HG03439 (cell line): ENCODE measurements around the gene KCNG2.
"Not testable (repeated sequence)": the region's sequence is repeated elsewhere in the genome, so short reads cannot be mapped to it uniquely, and the experiment has no call there.

Source experiments
- ATAC-seq: cut with Tn5 transposase; IDR thresholded peaks from one replicate; pipeline ENCODE4 v1.9.1; 2021; ENCODE audit warnings: mild to moderate bottlenecking, moderate library complexity; ENCODE audit not compliant: unreplicated experiment

The KCNG2 gene, protein sequence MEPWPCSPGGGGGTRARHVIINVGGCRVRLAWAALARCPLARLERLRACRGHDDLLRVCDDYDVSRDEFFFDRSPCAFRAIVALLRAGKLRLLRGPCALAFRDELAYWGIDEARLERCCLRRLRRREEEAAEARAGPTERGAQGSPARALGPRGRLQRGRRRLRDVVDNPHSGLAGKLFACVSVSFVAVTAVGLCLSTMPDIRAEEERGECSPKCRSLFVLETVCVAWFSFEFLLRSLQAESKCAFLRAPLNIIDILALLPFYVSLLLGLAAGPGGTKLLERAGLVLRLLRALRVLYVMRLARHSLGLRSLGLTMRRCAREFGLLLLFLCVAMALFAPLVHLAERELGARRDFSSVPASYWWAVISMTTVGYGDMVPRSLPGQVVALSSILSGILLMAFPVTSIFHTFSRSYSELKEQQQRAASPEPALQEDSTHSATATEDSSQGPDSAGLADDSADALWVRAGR

DNA sequence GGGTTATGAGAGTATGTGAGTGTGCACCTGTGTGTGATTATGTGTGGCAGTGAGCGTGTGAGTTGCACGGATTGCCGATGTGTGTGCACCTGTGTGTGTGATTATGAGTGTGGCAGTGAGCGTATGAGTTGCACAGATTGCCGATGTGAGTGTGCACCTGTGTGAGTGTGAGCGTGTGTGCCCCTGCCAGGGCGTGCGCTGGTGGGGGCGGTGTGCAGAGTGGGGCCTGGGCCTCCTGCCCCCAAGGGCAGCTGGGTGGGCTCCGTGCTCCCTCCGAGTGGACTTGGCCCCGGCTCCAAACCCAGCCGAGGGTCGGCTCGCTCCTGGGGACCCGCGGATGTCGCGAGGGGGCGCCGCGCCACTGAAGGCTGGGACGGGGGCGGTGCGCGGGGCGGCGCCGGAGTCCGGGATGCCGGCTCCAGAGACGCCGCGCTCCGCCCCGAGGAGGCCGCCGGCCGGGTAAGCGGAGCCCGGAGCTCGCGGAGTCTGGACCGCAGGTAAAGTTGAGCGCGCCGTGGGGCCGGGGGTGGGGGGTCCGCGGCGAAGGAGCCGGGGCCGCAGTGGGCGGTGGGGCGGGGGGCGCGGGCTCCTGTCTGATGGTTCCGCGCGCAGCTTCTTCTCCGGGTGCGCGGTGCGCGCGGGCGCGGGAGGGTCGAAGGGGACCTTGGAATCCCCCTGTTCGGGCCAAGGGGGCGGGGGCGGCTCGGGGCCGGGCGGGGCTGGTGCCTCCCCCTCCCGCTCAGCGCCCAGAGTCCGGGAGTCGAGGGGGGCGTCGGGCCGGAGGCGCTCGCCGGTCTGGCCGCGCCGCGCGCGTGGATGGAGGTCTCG is at the start of gene KCNG2:
Gene KCNG2, plus strand, starts transcription at position 421 of the 828 bp plus-strand sequence. CDS start 65,730 bp downstream, outside the sequence.
- no peak for ATAC-seq

DNA sequence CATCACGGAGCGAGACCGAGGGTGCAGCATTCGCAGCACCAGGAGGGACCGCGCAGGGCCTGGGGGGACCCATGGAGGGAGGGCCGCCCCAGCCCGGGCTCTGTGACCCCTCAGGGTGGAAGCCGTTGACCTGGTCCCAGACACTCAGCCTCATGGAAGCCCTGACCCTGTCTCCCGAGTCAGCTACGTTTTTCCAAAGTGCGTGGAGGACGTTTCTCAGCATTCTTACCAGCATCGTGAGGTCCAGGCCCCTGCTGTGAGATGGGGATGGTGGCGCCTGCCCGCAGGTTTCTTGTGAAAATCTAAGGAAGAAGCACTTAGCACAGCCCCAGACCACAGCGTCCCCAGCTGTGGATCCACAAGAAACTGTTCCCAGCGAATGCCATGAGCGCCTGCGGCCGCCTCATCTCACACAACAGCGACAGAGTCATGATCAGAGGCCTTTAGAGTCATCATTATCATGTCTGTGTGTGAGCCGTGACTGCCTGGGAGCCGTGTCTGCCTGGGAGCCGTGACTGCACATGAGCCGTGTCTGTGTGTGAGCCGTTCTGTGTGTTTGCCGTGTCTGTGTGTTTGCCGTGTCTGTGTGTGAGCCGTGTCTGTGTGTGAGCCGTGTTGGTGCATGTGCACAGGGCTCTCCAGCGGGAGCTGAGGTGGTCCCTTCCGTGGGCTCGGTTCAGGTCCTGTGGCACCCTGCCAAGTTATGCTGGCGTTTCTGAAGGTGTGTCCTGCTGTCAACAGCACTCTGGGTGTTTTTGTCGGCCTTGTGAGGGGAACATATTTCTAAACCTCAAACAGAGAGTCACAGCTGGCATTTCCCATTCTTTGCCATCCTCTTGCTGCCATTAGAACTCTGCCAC is 49.2 kb upstream of the KCNG2 start:
- ATAC-seq: no peak

DNA sequence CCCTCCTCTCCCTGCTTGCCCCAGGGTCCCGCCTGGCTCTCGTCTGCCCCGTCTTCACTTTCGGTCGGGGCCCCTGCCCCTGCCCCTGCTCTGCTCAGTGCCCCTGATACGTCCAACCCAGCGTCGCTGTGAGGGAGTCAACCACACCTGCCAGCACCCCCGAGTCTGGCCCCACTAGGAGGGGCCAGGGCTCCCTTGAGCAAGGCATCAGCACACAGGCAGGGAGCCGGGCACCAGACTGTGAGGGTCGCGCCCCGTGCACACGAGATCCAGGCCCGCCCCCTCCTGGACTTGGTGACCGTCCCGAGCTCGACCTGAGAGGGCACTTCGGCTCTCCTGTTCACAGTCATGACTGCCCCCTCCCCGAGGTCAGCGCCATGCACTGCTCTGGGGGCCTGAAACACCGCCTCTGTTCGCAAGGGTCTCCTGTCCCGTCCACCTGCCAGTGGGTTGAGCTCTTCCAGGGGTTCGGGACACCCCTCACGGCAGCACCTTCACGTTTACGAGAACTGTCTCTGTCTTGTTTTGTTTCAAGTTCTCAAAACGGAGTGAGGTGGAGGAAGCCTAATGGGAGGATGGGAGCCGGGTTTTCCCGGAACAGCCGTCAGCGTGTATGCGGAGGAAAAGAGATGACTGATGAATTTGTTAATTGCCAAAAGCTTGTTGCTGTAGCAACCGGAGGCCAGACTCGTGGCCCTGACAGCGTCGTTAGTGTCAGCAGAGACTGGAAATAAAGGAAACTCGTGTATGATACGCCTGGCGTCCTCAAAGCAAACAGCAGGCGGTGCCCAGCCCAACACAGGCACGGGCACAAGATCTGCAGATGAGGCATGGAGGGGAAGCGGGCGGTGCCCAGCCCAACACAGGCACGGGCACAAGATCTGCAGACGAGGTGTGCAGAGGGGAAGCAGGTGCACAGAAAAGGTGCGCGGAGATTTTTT is 48.2 kb upstream of the KCNG2 start:
- no peak for ATAC-seq

DNA sequence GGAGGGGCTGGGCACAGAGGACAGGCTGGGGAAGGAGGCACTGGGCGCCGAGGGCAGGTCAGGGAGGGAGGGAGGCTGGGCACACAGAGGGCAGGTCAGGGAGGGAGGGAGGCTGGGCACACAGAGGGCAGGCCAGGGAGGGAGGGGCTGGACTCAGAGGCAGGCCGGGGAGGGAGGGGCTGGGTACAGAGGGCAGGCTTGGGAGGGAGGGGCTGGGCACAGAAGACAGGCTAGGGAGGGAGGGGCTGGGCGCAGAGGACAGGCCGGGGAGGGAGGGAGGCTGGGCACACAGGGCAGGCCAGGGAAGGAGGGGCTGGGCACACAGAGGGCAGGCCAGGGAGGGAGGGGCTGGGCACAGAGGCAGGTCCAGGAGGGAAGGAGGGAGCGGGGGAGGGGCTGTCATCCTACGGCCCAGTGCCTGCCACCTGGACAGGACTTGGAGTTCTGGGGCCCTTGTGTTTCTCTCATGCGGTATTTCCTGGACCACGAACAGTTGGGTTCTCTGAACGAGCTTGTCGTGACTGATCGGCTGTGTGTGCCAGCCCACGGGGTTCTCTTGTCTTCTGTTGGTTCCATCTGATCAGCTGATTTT is 46.7 kb upstream of the KCNG2 start:
- ATAC-seq: no peak

DNA sequence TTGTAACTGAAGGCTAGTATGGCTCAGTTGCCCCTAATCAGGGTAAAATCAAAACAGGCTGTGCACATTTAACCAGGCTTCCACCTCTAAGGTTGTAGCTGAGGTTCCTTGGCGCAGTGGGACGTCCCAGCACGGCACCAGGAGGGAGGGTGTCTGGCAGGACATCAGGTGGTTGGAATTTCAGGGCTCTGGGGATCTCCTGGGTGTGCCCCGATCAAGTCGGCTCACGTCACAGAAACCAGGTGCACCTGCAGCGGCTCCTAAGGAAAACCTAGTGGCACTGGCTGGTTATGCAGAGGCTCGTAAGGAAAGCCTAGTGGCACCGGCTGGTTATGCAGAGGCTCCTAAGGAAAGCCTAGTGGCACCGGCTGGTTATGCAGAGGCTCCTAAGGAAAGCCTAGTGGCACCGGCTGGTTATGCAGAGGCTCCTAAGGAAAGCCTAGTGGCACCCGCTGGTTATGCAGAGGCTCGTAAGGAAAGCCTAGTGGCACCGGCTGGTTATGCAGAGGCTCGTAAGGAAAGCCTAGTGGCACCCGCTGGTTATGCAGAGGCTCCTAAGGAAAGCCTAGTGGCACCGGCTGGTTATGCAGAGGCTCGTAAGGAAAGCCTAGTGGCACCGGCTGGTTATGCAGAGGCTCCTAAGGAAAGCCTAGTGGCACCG is 45.7 kb upstream of the KCNG2 start:
- ATAC-seq: not testable (repeated sequence)

DNA sequence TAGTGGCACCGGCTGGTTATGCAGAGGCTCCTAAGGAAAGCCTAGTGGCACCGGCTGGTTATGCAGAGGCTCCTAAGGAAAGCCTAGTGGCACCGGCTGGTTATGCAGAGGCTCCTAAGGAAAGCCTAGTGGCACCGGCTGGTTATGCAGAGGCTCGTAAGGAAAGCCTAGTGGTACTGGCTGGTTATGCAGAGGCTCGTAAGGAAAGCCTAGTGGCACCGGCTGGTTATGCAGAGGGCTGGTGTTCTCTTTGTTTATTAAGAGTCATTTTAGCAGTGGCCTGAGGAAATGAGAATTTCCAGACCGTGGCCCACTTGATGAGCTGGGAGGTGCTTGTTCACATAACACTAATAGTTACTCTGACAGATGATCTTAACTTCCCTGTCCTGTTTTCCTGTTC is 44.8 kb upstream of the KCNG2 start:
- ATAC-seq: not testable (repeated sequence)

DNA sequence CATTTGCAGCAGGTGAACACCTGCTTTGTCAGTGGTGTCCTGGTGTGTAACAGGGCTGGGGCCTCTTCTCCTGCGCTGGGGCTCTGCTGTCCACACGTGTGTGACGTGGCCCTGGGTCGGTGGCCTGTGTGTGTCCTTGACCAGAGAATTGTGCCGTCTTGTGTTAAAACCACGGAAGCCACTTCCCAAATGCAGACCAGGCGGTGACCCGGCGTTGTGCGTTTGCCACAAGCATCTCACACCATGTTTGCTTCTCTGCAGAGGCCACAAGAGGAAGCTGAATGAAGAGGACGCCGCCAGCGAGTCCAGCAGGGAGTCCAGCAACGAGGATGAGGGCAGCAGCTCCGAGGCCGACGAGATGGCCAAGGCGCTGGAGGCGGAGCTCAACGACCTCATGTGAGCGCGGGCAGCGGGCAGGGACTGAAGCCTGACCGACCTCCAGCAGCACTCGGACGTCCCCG is 44.3 kb upstream of the KCNG2 start:
- no peak for ATAC-seq

DNA sequence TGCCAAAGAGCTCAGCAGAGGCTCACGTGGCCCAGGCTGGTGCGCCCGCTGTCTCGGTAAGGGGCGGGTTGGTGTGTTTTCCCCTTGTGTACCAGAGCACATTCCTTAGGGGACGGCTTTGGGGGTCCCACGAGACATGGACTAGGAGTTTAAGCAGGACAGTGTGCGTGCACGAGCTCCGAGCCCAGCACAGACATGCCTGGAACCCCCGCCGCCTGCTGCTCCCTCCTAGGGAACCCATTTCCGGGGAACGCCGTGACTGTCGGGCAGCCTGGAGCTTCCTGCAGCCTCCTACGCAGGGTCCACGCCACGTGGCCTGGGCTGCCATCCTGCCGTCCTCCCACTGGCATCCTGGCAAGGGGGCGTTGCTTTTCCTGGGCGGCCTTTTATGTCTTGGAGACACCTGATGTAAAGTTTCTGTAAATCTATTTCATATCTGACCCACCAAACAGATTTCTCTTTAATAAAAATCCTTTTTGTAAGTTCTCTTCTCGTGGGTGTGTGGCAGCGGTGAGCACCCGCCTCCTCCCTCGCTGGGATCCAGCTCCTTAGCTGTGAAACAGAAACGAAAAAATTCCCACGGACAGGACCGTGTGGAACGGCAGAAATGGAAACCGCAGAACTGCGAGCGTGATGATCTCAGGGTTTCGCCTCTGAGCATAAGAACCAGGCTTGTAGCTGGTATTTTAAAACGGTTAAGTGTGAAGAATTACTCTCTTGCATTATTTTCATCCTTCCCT is 43.5 kb upstream of the KCNG2 start:
- ATAC-seq: no peak

DNA sequence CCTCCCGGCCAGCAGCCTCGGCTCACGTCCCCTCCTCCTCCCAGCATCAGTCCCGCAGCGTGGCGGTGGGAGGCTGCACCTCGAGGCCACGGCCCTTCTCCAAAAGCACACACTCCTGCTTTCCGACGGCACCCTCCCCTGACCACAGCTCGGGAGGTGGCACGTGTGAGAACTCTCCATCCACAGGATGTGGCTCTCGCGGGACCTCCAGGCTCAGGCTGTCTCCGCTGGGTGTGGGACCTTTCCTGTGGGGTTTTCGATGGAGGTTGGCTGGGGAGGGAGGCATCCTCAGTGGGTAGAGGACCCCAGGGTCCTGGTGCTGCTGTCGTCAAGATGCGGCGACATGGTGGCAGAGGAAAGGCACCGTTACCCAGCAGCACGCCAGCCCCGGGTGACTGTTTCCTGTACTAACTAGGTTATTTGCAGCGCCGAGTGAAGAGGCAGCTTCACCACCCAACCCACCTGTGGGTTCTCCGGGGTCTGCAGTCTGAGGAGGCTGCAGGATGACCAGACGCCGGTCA is 42.8 kb upstream of the KCNG2 start:
- ATAC-seq: no peak

DNA sequence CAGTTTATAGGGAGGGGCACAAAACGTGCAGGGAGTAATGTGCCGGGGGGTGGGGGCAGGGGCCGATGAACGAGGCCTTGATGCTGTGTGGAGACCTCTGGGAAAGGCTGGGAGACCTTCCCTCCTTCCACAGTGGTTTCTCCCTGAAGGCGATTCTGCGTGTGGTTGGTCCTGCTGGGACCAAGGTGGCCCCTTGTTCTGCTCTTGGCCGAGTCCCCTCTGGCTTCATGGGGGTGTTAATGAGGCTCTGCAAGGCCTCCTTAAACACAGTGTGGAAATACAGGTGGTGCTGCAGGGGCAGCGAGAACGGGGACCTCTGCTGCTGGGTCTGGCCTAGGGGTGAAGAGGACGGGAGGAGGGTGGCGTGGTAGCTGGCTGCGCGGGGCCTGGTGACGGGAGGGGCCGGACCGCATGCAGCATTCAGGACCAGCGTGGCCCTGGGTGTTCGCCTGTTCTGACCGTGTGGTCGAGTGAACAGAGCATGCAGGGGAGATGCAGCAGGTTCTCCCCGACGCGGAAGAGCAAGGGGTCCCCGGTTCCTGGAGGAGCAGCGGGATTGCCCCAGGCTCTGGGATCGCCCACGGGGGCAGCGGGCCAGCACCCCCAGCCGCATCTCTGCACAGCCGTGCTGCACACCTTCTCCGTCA is 42.1 kb upstream of the KCNG2 start:
- ATAC-seq: no peak

DNA sequence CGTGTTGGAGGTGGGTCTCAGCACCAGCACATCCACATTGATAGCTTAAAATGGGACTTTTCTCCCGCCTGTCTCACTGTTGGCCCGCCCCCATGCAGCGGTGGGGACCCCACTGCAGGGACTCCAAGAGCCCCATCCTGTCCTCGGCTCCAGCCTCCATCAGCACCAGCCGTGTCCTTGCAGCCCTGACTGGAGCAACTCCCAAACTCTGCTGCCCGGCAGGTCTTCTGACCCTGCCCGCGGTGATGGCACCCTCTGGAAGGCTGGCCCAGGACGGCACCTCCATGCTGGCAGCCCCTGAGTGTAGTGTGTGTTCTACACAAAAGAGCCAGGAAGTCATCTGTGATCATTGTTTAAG is 41.6 kb upstream of the KCNG2 start:
- ATAC-seq: no peak

DNA sequence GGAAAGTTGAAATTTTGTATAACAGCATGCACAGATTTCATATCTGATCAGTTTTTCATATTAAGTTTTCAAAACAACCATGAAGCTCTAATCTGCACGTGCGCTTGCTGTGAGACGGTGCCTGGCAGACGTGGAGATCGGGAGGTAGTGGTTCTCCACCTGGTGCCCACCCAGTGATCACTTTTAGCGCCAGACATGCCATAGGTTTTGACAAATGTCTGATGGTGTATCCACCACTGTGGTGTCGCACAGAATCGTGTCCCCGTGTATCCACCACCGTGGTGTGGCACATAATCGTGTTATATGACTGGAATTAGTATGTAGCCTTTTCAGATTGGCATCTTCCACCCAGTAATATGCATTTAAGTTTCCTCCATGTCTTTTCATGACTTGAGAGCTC is 40.9 kb upstream of the KCNG2 start:
- ATAC-seq: no peak

DNA sequence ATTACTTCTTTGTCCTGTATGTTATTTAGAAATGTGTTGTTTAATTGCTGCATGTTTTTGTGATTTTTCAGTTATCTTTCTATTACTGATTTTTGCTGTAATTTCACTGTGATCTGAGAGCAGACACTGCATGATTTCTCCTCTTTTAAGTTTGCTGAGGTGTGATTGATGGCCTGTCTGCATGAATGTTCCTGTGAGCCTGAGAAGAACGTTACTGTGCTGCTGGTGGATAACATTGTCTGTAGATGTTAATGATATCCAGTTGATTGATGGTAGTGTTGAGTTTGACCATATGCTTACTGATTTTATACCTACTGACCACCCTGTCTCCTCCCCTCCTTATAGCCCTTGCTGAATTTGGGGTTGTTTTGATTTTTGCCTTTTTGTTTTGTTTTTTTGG is 37.4 kb upstream of the KCNG2 start:
- no peak for ATAC-seq

DNA sequence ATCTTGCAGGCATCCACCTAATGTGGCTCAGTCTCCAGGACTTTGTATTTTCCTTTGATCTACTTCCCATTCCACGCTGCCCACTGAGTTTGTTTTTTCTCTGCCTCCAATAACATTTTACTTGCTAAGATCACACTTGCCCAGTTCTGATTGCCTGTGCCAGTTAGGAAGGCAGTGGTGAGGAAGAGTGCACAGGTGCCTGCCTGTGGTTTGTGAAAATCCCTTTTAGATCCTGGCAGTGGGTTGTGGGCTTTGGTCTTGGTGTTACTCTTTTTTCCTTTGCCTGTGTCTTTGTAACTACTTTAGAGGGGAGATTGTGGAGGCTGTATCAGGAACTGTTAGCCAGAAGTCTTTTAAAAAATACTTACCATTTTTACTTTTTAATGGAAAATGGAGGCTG is 36.9 kb upstream of the KCNG2 start:
- ATAC-seq: no peak

DNA sequence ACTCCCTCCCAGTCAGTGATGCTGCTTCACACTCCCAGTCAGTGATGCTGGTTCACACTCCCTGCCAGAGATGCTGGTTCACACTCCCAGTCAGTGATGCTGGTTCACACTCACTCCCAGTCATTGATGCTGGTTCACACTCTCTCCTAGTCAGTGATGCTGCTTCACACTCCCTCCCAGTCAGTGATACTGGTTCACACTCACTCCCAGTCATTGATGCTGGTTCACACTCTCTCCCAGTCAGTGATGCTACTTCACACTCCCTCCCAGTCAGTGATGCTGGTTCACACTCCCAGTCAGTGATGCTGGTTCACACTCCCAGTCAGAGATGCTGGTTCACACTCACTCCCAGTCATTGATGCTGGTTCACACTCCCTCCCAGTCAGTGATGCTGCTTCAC is 34.3 kb upstream of the KCNG2 start:
- no peak for ATAC-seq

DNA sequence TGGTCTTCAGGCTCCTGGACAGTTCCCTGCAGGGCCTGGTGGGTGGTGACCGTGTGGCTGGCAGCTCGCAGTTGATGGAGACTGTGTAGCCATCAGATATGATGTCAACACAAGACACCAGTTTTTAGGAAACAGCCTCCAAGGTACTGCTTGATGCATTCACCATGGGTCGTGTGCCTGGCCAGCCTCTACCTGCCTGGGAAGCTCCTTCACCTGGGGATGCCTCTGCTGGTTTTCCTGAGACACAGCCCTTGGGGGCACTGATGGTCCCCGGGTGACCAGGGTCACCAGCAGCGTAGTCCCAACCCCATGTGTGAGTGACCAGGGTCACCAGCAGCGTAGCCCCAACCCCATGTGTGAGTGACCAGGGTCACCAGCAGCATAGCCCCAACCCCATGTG is 33.6 kb upstream of the KCNG2 start:
- no peak for ATAC-seq

DNA sequence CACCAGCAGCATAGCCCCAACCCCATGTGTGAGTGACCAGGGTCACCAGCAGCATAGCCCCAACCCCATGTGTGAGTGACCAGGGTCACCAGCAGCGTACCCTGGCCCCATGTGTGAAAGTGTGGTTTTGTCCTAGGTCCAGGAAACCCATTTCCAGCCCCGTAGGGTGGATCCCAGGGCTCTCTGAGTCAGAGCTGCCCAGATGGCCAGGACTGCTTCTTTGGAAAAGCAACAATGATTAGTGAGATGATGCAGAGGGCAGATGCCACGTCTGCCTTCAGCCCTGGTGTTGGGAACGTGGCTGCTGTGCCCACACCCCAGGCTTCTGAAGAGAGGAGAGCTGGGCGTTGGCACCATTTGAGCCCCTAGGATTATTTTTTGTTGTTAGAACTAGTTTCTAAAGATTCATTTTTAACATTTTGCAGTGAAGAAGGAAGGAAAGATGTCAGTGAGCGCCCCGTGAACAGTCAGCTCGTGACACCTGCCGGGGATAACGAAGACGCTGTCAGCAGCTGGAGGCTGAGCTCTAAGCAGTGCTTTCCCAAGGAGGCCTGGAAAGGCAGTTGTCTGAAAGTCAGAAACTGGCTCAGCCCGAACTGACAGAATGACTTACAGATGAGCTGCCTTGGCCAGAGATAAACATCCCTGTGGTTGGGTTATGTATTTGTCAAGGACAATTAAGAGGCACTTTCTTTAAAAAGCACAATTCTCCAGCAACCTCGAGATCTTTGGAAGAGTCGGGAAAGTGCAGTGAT is 32.1 kb upstream of the KCNG2 start:
- no peak for ATAC-seq
